Measurements from ENCODE around the gene DCLK1.

DNA sequence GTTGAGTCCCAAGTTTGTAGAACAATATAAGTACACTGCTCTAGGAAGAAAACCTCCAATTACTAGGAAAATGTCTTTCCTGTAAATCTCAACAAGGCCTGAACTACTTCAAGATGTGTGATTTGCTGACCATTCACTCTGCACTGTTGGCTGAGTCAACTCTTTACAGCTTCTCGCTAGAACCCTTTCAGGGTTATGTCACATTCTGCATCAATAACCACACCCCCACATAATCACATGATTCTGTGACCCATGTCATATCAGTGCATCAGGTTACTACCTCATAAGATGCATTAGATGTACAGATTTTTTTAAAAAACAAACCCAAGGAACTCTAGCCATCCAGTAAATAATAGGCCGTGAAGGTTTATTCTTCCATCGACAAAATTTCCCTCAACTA lies 16.1 kb upstream of the DCLK1 start:
- TF ChIP-seq, protein P1, sequence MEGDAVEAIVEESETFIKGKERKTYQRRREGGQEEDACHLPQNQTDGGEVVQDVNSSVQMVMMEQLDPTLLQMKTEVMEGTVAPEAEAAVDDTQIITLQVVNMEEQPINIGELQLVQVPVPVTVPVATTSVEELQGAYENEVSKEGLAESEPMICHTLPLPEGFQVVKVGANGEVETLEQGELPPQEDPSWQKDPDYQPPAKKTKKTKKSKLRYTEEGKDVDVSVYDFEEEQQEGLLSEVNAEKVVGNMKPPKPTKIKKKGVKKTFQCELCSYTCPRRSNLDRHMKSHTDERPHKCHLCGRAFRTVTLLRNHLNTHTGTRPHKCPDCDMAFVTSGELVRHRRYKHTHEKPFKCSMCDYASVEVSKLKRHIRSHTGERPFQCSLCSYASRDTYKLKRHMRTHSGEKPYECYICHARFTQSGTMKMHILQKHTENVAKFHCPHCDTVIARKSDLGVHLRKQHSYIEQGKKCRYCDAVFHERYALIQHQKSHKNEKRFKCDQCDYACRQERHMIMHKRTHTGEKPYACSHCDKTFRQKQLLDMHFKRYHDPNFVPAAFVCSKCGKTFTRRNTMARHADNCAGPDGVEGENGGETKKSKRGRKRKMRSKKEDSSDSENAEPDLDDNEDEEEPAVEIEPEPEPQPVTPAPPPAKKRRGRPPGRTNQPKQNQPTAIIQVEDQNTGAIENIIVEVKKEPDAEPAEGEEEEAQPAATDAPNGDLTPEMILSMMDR (IDR thresholded peaks at IDR 0.05), result no peak
- TF ChIP-seq POLR2A (IDR thresholded peaks at IDR 0.05; ENCODE audit: low read depth), result no peak
- TF ChIP-seq EP300 (IDR thresholded peaks at IDR 0.05), result no peak
- no peak for TF ChIP-seq POLR2AphosphoS5 (IDR thresholded peaks at IDR 0.05)

All from esophagus muscularis mucosa (tissue), 4 donors.